Loucy (cell line): ENCODE measurements around the gene SLC24A1.

Experiments used
- EZH2phosphoT487 ChIP-seq: fragments of 200-600 bp; IDR thresholded peaks from 2 replicates; pipeline ENCODE4 v1.6.1; 2018; ENCODE audit warnings: antibody characterized with exemption, mild to moderate bottlenecking, moderate library complexity, borderline replicate concordance
- TF ChIP-seq, protein P1 (sequence below): fragments of 200-600 bp; sonication (generic); conservative IDR thresholded peaks from 2 replicates; pipeline ENCODE4 v1.5.1; 2014; ENCODE audit warnings: mild to moderate bottlenecking, antibody characterized with exemption, low read length

DNA sequence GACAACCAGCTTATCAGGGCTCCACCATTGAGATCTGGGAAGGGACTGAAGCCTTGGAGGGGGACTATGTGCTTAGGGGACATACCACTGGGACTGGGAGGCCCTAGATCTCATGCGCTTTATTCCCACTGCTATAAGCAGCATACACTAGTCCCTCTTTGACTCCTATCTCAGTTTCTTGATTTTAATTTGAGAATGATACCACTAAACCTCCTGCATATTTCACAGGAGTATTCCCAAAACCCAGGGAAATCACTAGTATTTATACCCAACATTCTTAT lies 29.2 kb downstream of the SLC24A1 start:
- TF ChIP-seq, protein P1, sequence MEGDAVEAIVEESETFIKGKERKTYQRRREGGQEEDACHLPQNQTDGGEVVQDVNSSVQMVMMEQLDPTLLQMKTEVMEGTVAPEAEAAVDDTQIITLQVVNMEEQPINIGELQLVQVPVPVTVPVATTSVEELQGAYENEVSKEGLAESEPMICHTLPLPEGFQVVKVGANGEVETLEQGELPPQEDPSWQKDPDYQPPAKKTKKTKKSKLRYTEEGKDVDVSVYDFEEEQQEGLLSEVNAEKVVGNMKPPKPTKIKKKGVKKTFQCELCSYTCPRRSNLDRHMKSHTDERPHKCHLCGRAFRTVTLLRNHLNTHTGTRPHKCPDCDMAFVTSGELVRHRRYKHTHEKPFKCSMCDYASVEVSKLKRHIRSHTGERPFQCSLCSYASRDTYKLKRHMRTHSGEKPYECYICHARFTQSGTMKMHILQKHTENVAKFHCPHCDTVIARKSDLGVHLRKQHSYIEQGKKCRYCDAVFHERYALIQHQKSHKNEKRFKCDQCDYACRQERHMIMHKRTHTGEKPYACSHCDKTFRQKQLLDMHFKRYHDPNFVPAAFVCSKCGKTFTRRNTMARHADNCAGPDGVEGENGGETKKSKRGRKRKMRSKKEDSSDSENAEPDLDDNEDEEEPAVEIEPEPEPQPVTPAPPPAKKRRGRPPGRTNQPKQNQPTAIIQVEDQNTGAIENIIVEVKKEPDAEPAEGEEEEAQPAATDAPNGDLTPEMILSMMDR = no peak
- TF ChIP-seq EZH2phosphoT487 = no peak
